GM20431 (cell line): Measurements from ENCODE around the gene MYO5B.
"Not testable (repeated sequence)": the region's sequence is repeated elsewhere in the genome, so short reads cannot be mapped to it uniquely, and the experiment has no call there.

Experiments
- in situ Hi-C: fragments of 300-500 bp; cut with MseI, MboI; formaldehyde crosslinking; loops from one replicate; pipeline ENCODE4 v1.15.0; 2020; ENCODE audit warnings: low sequenced_read_pairs; ENCODE audit not compliant: unreplicated experiment

The MYO5B gene

GRCh38 chr18:49848115-49848514 is 346.8 kb downstream of the MYO5B start:
- in situ Hi-C loops = no loop called here

GRCh38 chr18:49847524-49847923 is 347.4 kb downstream of the MYO5B start:
- in situ Hi-C loops = no loop called here

DNA sequence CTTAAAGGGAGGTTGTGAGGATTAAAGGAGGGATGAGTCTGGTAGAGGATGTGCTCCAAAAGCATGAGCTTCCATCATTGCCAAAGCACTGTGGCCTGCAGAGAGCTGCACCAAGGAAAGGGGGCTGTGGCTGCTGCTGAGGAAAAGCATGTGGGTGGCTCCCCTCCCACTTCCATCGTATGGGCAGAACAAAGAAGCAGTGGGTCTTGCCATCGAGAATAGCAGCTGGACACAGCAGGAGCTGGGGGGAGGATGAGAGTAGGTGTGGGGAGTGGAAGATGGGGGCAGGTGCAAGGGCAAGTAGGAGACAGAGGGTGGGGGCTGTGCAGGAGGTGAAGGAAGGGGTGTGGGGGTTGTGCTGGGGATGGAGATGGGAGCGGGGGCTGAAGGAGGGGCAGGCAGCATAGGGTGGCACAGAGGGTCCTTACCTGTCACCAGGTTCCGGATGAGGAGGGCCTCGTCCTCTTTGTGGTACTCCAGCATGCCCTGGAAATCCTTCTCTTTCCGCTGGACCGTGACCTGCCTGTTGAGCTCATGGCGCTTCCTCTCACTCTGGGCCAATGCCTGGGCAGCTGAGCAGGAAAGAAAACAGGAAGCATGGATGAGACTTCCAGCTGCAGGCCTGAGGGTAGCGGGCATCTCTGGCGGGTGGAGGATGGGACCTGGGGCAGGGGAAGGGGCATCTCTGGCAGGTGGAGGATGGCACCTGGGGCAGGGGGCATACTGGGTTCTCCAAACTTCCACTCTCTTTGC is 348.1 kb downstream of the MYO5B start:
- in situ Hi-C loops = no loop called here

- in situ Hi-C loops = no loop called here
These were observed 348.6 kb downstream of the MYO5B start for GRCh38 chr18:49846361-49846662.

DNA sequence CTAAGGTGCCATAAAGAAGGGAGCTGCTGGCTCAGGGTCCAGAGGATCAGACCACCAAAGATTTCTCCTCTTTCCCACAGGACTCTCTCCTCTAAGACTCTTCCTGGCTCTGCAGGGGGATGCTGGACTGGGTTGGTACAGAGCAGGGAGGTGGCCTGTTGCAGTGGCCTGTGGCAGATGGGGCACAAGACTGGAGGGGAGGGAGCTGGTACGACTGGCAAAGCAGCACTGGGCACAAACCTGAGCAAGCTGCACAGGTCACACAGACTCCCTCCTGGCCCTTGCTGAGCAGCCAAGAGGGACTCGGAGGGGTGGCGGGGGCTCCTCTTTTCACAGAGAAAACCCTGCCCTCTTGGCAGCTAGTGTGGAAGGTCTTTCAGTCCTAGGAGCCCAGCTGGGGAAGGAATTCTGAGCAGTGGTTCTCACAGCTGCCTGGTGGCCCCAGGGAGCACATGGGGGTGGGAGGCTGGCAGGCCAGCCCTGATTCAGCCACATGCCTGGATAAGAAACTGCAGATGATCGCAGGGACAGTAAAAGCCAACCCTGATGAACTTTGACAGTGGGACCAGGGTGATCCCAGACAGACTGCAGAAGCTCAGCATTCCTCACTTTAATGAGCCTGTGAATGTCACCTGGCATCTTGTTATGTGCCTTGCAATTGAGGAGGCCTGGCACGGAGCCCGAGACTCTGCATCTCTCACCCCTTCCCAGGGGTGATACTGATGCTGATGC is 349.2 kb downstream of the MYO5B start:
- in situ Hi-C loops = no loop called here

DNA sequence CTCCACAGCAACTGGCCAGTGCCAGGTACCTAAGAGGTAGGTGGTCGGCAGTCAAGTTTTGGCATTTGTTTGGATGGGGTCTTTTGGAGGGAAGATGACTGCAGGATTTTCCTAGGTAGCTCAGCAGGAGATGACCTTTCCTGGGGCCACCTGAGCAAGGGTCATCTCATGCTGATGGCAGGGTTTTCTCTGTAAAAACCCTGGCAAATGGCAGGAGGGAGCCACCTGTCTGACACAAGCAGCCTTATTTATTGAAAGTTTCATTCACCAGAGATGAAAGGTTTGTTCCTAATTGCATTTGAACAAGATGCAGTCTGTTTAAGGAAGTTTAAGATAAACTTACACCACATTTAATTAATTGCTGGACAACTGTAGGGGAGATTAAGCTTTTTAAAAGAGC is 350.0 kb downstream of the MYO5B start:
- in situ Hi-C loops = no loop called here

- in situ Hi-C loops = no loop called here
These were observed 350.9 kb downstream of the MYO5B start for GRCh38 chr18:49843778-49844625.

DNA sequence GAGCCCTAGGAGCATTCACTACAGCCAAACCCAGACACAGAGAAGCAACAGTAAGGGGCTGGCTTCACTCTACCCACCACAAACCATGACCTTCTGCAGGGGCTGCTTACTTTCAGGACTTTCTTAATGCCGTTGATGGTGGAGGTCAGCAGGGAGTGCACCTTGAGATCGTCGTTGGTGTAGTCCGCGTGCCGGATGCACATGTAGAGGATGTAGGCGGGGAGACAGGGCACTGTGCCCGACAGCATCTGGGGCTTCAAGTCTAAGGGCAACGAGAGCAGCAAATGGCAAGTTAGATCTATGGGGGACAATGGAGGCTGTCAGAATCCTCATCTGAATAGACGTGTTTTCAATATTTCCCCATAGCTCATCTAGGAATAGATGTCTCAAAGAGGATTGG is 351.8 kb downstream of the MYO5B start:
- in situ Hi-C loops = no loop called here

- in situ Hi-C loops = no loop called here
These were observed 352.3 kb downstream of the MYO5B start for GRCh38 chr18:49842656-49843055.

DNA sequence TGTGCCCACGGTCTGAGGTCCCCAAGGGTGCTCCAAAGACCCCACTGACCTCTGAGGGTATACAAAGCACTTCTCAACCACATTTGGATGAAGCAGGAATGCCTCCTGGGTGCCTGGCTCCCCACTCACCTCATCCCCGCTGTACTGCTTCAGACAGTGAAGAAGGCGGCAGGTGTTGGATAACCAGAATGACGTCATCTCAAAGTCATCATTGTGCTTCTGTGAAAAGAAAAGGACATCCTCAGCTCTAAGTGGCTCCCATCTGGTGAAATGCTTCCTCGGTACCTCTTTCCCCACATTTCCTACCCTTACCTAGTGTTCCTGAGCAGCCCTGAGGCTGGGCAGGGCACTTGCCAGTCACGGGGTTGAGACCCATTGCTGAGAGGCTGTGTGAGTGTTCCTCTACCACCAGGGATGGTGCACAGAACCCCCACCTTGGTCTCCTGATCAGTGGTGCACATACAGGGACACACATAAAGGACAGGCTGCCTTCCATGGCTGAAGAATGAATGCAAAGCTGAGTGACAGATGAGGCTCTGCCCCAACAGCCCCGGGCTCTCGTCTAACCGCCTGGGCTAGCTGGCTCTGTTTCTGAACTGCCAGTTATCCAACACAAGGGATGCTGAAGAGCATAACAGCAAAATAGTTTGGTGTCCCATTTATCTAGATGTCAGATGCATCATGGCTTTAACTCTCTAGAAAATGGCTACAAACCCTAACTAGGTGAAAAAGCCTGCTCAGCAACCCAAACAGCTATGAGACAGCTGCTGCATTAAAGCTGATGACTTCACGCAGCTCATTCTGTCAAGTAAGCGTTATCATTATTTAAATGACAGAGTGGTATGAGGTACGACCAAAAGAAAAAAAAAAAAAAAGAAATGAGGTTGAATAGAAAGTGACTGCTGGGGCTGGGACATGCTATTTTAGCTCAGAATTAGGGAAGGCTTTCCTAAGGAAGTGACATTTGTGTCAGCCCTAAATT is 353.4 kb downstream of the MYO5B start:
- in situ Hi-C loops = no loop called here

- in situ Hi-C loops = no loop called here
These were observed 355.9 kb downstream of the MYO5B start for GRCh38 chr18:49839012-49839411.

GRCh38 chr18:49838381-49838780 is 356.6 kb downstream of the MYO5B start:
- in situ Hi-C loops = no loop called here

GRCh38 chr18:49837889-49838288 is 357.1 kb downstream of the MYO5B start:
- in situ Hi-C loops = no loop called here

GRCh38 chr18:49837316-49837835 is 357.6 kb downstream of the MYO5B start:
- in situ Hi-C loops = not testable (repeated sequence)

DNA sequence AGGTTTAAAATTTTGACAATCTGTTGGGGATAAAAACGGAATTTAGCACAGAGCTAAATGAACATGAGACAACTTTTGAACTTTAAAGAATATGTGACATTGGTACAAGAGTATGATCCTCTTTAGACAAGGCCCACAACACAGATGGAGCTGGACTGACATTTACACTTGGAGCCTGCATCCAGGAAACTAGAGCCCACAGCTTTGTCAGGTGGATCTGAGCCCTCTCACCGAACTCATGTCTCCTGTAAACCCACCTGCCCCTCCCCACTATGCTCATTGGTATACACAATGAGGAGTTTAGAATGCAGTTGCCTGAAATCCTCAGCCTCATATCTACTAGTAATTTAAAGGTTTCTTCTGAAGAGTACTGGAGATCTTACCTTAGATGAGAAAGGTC is 359.5 kb downstream of the MYO5B start:
- in situ Hi-C loops = no loop called here

DNA sequence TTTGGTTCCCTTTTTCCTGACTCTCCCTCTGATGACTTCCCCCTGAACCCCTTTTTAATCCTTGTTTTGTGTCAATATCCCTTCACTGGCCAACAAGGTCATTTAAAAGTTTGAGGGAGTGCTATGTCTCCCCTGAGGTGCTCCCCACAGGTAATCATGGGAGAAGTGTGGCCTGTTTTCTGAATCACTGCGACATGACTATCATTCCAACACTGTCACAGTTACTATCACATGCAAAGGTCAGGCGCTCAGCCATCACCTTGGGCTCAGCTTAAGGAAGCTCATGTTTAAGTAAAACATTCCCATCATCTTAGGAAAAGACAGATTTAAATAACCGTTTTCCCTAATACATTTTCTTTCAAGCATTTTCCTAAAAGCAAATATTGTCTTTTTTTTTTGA is 360.7 kb downstream of the MYO5B start:
- in situ Hi-C loops = no loop called here

DNA sequence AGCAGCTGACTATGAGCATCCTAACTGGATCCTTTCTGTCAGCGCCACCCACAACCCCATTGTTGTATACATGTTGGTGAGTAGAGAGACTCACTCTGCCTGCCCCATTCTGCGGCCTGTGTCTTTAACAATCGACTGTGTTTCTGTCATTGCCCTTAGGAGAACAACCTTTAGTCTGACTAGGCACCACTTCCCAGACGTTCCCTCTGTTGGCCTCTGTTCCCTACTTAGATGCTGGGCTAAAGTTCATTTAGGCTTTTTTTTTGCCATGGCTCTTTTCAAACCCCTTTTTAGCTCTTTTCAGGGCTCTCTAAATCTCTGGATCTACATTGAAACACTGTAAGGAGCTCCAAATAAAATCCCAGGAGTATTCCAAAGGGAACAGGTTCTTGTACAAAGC is 361.1 kb downstream of the MYO5B start:
- in situ Hi-C loops = no loop called here

- in situ Hi-C loops = no loop called here
These were observed 362.7 kb downstream of the MYO5B start for GRCh38 chr18:49832221-49832647.

GRCh38 chr18:49827996-49828395 is 367.0 kb downstream of the MYO5B start:
- in situ Hi-C loops = no loop called here
